Muscle of back (tissue), 11 donors: ENCODE measurements around the gene SHMT2. TPM values are rescaled to one million over a fixed set of nuclear protein-coding genes. Genes with fewer than 3 reads are reported as not detected.

ENCODE experiments used
- DNase-seq, 3 donors: peaks; one replicate each; pipeline versions ENCODE4 v3.0.0 to v3.0.0-alpha.2; 2013
- polyA plus RNA-seq, 10 donors: library from polyadenylated mRNA; unstranded; fragments of 120-200 nt; gene quantifications; one replicate each; pipeline ENCODE4 v1.2.1, GENCODE V29; 2013; ENCODE audit not compliant: insufficient read length in 10 of 10

Gene SHMT2
- polyA plus RNA-seq, 10 donors: 50.2 to 76.8 (median 63.3) TPM

- peak in 1 of 3 donors; percentile 59 for DNase-seq
Measured at GRCh38 chr12:57237932-57238853, 8.7 kb downstream of the SHMT2 start.

- DNase-seq: peak; percentile 88 to 95 (median 92)
Measured at GRCh38 chr12:57238854-57239554, 9.5 kb downstream of the SHMT2 start.

- no peak for DNase-seq
Measured at GRCh38 chr12:57239587-57240065, 10.1 kb downstream of the SHMT2 start.

- DNase-seq: peak in 1 of 3 donors; percentile 81
Measured at GRCh38 chr12:57240066-57240921, 10.8 kb downstream of the SHMT2 start.

GRCh38 chr12:57240926-57241401 lies 11.5 kb downstream of the SHMT2 start:
- DNase-seq: no peak

- DNase-seq: no peak
Measured at GRCh38 chr12:57241402-57242310, 12.1 kb downstream of the SHMT2 start.

GRCh38 chr12:57242329-57242690 lies 12.8 kb downstream of the SHMT2 start:
- no peak for DNase-seq

- peak in 1 of 3 donors; percentile 74 for DNase-seq
Measured at GRCh38 chr12:57242691-57243454, 13.4 kb downstream of the SHMT2 start.

GRCh38 chr12:57243521-57244311 lies 14.2 kb downstream of the SHMT2 start:
- DNase-seq: peak in 2 of 3 donors; percentile 75 to 86

GRCh38 chr12:57244312-57244696 lies 14.8 kb downstream of the SHMT2 start:
- DNase-seq: no peak

GRCh38 chr12:57247041-57247440 lies 17.5 kb downstream of the SHMT2 start:
- DNase-seq: no peak

GRCh38 chr12:57248934-57249742 lies 19.6 kb downstream of the SHMT2 start:
- no peak for DNase-seq

GRCh38 chr12:57250541-57250940 lies 21.0 kb downstream of the SHMT2 start:
- DNase-seq: no peak

- peak in 2 of 3 donors; percentile 67 to 71 for DNase-seq
Measured at GRCh38 chr12:57250956-57251355, 21.4 kb downstream of the SHMT2 start, which contains the start of gene STAC3. Gene STAC3 (minus strand): TSS chr12:57251187. CDS start chr12:57249636, 1,551 bp downstream.

- DNase-seq: no peak
Measured at GRCh38 chr12:57254506-57255280, 25.2 kb downstream of the SHMT2 start.

- DNase-seq: no peak
Measured at GRCh38 chr12:57255916-57256315, 26.4 kb downstream of the SHMT2 start.
